Mucosa of descending colon (tissue), 3 donors: ENCODE results near the gene LMTK2. TPM values are rescaled to one million over a fixed set of nuclear protein-coding genes. Genes with fewer than 3 reads are reported as not detected.

ENCODE experiments used
- ATAC-seq: fragments of 200-7000 bp; cut with Tn5 transposase; one replicate; pipeline ENCODE4 v1.9.1; 2020; ENCODE audit warnings: mild to moderate bottlenecking, moderate library complexity
- DNase-seq, 3 donors: peaks; one replicate each; pipeline ENCODE4 v3.0.0-alpha.2; 2020
- H3K36me3 ChIP-seq: fragments of 200-600 bp; one replicate; pipeline ENCODE4 v1.8.0; 2021; ENCODE audit warnings: low read depth, mild to moderate bottlenecking
- H3K4me1 ChIP-seq: fragments of 200-600 bp; one replicate; pipeline ENCODE4 v1.8.0; 2021; ENCODE audit warnings: low read depth, mild to moderate bottlenecking
- H3K4me3 ChIP-seq: fragments of 200-600 bp; one replicate; pipeline ENCODE4 v1.8.0; 2021; ENCODE audit warnings: mild to moderate bottlenecking
- H3K9me3 ChIP-seq: fragments of 200-600 bp; one replicate; pipeline ENCODE4 v1.8.0; 2021; ENCODE audit warnings: mild to moderate bottlenecking
- intact Hi-C, 2 donors: fragments of 100-400 bp; cut with DNase I in 1 of 2; cut with micrococcal nuclease in 1 of 2; formaldehyde crosslinking; loops; one replicate each; pipeline versions ENCODE4 v1.11.0 to v1.11.1; 2022; cut with DNase I, micrococcal nuclease
- total RNA-seq, 3 donors: library from RNA; stranded (reverse); fragmentation: NEBNext Ultra II Directional in 2 of 3; extraction: Animal tissue kit (Norgen Biotek cat#: 25700) in 2 of 3; gene quantifications; one replicate each; pipeline versions ENCODE4 v1.2.1 to v1.2.4, GENCODE V29; 2021 to 2023
- TF ChIP-seq, protein P1 (sequence below): fragments of 200-600 bp; IDR thresholded peaks from one replicate; pipeline ENCODE4 v1.8.0; 2022; ENCODE audit warnings: antibody characterized with exemption, mild to moderate bottlenecking
- donor health status: DM: no; HTN: no; CAD: no; lungs with moderate emphysema.
- donor health status: DM: no; HTN: no; CAD: no.
- donor health status: DM: no; HTN: yes; CAD: no.

LMTK2 gene
- total RNA-seq, 3 donors from 2014 or later, result 48.6 to 70.2 (median 52.9) TPM

DNA sequence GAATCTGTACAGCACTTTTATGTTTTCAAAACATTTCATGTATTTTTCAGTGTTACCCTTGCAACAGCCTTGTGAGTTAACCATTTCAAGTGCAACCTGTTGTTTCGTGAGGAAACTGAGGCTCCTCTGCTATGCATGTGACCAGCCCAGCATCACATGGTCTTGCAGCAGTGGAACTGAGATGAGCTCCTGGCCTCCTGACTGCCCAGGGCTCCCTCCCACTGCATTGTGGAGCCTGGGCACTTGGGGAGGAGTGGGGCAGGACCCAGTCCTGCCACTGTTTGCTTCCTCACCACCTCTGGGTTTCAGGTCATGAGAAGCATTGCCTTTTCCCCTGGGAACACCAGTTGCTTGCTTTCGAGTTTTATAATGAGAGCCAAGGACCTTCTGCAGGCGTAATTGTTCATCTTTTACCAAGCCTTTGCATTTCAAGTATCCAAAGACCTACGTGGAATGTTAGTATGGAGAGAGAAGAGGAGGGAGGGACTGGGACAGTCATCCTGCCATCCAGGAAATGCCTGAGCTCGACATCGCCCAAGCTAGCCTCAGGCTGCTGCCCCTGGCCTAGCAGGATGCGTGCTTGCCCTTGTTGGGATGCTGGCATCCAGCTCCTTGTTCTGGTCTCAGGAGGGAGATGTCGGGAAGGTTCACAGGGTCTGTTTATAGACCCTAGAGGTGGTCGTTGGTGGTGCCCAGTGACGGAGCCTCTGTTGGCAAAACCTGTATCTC is 72.3 kb downstream of the LMTK2 start:
- DNase-seq (no peak), ATAC-seq (no peak)
- Histone ChIP-seq H3K9me3 (no peaks in the 10 kb centered on the region), H3K4me1 (peaks cover 9% of the 10 kb centered on the region), H3K4me3 (no peak overlapping the region), H3K36me3 (no peaks in the 10 kb centered on the region)
- intact Hi-C loops, result no loop called here
- TF ChIP-seq, protein P1, sequence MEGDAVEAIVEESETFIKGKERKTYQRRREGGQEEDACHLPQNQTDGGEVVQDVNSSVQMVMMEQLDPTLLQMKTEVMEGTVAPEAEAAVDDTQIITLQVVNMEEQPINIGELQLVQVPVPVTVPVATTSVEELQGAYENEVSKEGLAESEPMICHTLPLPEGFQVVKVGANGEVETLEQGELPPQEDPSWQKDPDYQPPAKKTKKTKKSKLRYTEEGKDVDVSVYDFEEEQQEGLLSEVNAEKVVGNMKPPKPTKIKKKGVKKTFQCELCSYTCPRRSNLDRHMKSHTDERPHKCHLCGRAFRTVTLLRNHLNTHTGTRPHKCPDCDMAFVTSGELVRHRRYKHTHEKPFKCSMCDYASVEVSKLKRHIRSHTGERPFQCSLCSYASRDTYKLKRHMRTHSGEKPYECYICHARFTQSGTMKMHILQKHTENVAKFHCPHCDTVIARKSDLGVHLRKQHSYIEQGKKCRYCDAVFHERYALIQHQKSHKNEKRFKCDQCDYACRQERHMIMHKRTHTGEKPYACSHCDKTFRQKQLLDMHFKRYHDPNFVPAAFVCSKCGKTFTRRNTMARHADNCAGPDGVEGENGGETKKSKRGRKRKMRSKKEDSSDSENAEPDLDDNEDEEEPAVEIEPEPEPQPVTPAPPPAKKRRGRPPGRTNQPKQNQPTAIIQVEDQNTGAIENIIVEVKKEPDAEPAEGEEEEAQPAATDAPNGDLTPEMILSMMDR, result no peak

- Histone ChIP-seq H3K36me3 (no peaks in the 10 kb centered on the region), H3K4me3 (no peak overlapping the region), H3K4me1 (peaks cover 9% of the 10 kb centered on the region), H3K9me3 (no peaks in the 10 kb centered on the region)
- ATAC-seq (no peak), DNase-seq (no peak)
- intact Hi-C loops, result no loop called here
- TF ChIP-seq, protein P1, result no peak
These were observed 74.1 kb downstream of the LMTK2 start for GRCh38 chr7:98180751-98181150.

DNA sequence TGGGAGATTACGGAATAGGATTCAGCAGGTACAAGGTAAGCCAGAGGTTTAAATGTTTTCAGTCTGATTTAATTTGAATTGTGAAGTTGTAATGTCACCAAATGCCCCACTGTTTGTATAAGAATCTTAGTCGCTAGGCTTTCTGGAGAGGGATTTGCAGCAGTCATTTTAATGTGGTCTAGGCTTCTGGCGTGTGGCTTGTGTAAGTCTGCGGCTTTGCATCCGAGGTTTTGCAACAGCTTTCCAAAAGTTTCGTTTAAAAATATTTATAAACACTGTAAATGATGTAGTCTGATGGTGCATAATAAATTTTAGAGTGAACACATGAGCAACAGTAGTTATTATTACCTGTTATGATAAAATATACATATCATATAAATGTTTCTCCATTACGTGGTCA is 78.4 kb downstream of the LMTK2 start:
- TF ChIP-seq, protein P1, result no peak
- Histone ChIP-seq H3K4me3 (no peak overlapping the region), H3K36me3 (no peaks in the 10 kb centered on the region), H3K4me1 (no peaks in the 10 kb centered on the region), H3K9me3 (no peaks in the 10 kb centered on the region)
- DNase-seq (no peak), ATAC-seq (no peak)
- intact Hi-C loops, result no loop called here

DNA sequence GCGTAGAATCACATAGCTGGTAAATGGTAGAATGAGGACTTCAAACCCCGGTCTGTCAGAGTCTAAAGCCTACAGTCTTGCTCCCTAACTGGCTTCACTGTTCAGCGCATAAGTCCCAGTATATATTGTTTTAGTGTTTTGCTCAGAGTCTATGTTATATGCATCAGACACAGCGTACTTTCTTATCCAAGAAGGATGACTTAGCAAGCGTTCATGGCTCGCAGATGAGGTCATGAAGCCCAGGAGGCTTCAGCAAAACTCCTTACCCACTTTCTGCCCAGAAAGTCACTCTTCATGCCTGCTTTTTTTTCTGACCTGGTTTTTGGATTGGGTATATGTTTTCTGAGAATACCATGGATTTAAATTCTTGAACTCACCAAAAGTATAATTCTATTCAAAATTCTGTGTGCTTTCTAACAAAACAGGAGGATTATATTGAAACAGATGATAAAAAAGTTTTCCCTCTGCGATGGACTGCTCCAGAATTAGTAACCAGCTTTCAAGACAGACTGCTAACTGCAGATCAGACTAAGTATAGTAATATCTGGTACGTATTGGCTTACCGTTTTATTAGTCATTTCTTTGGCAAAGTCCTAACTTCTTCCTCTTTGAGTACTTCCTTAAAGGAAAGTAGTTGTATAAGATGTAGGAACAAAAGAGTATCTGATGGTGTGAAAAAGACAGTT is 79.9 kb downstream of the LMTK2 start:
- no peak overlapping the region for H3K4me3 ChIP-seq
- no peaks in the 10 kb centered on the region for H3K4me1 ChIP-seq
- ATAC-seq, result no peak
- no peaks in the 10 kb centered on the region for H3K36me3 ChIP-seq
- H3K9me3 ChIP-seq, result no peaks in the 10 kb centered on the region
- intact Hi-C loops, result no loop called here
- TF ChIP-seq, protein P1, result no peak
- no peak for DNase-seq

DNA sequence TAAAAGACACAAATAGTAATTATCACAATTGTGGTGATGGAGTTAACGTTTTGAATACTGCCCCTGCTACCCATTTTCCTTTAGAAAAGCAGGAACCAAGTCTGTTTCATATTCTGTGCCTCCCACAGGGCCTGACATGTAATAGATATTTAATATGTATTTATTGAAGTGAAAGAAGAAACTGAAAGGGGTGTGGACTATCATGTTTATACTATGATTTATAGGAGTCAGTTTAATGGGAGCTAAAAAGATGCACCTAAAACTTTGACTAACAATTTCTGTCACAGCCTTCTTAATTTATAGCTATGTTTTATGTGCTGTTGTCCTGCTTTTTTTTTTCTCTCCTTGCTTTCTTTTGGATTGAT is 80.5 kb downstream of the LMTK2 start:
- no peaks in the 10 kb centered on the region for H3K9me3 ChIP-seq
- peaks cover 3% of the 10 kb centered on the region for H3K36me3 ChIP-seq
- ATAC-seq, result no peak
- H3K4me1 ChIP-seq, result no peaks in the 10 kb centered on the region
- intact Hi-C loops, result no loop called here
- no peak overlapping the region for H3K4me3 ChIP-seq
- no peak for DNase-seq
- TF ChIP-seq, protein P1, result no peak
